SKM-1 treated with dmso at 0.1 percent for 144 hours (cell line): ENCODE measurements around the gene DOCK1.

Source experiments
- DNase-seq: peaks from one replicate; lab custom pipeline; 2025; ENCODE audit not compliant: unreplicated experiment; lab: John Stamatoyannopoulos, UW

DOCK1 gene

GRCh38 chr10:127252818-127253217, 347.6 kb downstream of the DOCK1 start:
- no peak for DNase-seq

- DNase-seq = peak; percentile 87
These were observed 349.0 kb downstream of the DOCK1 start for GRCh38 chr10:127254276-127254675.

- DNase-seq = no peak
These were observed 352.2 kb downstream of the DOCK1 start for GRCh38 chr10:127257395-127257794.

DNA sequence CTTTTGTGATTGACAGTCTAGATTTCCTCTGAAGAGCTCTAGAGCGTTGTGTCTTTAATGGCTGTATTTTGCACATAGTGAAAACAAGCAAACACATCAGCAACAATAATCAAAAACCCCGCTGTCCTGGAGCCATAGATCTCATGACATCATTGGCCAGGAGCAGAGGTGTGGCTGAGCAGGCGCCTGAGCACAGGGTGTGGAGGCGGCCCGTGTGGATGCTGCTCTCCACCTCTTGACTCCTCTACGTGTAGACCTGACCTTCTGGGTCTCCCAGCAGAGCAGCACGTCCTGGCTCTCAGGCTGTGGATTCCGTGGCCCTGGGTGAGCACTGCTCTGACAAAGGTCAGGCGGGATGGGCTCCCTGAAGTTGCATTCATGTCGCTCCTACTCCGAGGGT, 354.1 kb downstream of the DOCK1 start:
- DNase-seq = no peak

GRCh38 chr10:127262606-127263005, 357.4 kb downstream of the DOCK1 start:
- DNase-seq = no peak

DNA sequence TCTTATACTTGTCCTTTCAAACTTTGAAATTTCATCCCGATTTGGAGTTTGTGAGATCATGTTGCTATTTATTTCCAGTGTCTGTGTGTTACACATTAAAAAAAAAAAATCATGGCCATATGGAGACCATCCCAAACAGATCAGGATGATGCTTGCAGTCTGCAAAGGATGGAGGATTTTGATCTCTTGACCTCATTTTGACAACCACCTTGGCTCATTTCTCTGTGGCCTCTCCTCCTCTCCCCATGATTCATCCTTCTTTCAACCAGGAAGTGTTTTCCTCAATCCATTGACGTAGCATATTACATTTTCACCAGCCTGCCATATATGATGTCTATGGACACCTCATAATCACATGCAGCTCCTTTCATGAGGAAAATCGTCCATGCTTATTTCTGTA, 360.1 kb downstream of the DOCK1 start:
- no peak for DNase-seq

- DNase-seq = no peak
These were observed 361.2 kb downstream of the DOCK1 start for GRCh38 chr10:127266431-127266830.

GRCh38 chr10:127267442-127267841, 362.2 kb downstream of the DOCK1 start:
- DNase-seq = no peak

DNA sequence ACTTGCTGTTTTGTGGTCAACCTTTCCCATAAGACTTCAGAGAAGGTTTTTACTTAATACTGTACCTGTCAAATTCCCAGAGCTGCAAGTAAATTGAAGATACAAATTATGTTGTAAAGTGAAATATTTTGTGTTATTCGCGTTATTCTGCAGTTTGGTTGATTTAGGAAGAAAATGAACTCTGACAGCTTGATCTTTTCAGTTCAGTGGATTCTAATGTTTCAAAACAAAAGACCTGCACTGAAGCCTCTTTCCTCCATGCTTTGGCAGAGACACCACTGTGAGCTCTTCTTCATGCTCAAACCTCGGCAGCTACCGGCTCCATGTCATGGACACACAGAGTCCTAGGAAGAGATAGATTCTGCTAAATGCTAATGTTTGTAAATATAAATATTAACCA, 366.8 kb downstream of the DOCK1 start:
- no peak for DNase-seq

GRCh38 chr10:127275272-127275671, 370.0 kb downstream of the DOCK1 start:
- no peak for DNase-seq

GRCh38 chr10:127275793-127276450, 370.7 kb downstream of the DOCK1 start:
- no peak for DNase-seq

- DNase-seq = no peak
These were observed 371.7 kb downstream of the DOCK1 start for GRCh38 chr10:127276794-127277462.

GRCh38 chr10:127278001-127278400, 372.8 kb downstream of the DOCK1 start:
- DNase-seq = no peak

GRCh38 chr10:127279334-127279774, 374.1 kb downstream of the DOCK1 start:
- DNase-seq = no peak

DNA sequence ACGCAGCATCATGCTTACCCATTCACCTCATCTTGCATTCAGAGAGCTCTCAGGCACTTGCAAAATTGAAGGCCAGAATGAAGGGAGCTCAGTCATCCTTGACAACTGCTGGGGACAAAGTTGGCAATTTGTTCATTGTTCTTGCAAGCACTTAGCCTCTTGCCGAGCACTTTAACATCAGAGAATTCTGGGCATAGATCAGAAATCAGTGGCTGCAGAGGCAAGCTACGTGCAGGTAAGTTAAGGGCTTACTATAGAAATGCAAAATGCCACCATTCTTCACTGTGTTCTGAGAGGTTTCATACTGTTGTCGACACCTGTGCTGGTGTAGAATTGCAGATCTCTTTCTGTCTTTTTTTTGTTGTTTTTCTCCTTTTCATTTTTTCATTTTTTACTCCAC, 375.2 kb downstream of the DOCK1 start:
- DNase-seq = no peak

GRCh38 chr10:127283017-127283416, 377.8 kb downstream of the DOCK1 start:
- DNase-seq = no peak

DNA sequence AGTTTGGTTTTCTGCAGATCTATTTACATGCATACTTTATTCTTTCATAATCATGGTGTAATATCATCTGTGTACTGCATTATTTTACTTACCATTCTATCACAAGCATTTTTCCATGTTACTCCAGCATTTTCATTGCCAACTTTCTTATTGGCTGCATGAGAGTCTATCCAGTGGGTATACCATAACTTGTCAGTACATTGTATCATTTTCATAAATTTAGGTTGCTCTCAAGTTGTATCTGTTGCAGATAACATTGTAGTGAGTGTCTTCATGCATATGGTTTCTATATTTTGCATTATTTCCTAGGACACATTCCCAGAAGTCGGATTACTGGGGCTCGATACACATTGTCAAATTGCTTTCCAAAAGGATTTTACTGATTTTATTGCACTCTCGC, 378.3 kb downstream of the DOCK1 start:
- DNase-seq = no peak

- DNase-seq = no peak
These were observed 385.6 kb downstream of the DOCK1 start for GRCh38 chr10:127290850-127291249.

DNA sequence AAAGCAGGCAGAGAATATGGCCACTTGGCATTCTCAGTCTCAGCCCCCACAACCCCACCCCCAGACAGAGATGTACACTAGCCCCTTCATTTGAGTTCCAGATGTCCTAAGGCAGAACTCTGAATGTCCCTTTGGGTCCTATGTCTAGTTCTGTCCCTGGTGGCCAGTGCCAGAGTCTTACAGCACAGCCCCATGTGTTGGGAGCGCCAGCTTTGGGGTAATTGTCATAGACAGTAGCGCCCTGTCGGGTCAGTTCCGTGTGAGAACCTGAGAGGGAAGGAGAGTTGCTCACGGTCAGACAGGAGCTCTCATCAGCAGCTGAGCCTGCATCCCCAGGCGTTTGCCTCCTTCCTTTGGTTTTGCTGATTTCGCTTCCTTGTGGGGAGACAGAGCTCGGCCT, 386.1 kb downstream of the DOCK1 start:
- DNase-seq = no peak

GRCh38 chr10:127292888-127293287, 387.7 kb downstream of the DOCK1 start:
- DNase-seq = no peak

GRCh38 chr10:127293640-127294039, 388.4 kb downstream of the DOCK1 start:
- peak; percentile 3 for DNase-seq

DNA sequence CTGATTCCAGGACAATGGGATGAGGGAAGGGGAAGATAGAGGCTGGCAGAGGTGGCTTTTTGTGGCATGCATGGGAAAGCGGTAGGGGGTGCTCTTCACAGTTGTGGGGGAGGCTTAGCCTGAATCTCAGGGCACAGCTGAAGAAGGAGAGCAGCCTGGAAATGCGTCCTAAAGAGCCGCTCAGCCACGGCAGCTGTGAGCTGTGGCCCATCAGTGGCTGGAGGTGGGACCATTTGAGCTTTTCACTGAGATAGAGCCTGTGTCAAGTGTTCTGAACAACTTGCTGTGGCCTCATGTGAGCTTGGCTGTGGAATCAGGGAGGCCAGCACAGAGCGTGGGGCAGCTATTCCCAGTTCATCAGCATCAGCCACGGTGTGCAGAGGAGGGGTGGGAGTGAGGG, 391.5 kb downstream of the DOCK1 start:
- DNase-seq = no peak

DNA sequence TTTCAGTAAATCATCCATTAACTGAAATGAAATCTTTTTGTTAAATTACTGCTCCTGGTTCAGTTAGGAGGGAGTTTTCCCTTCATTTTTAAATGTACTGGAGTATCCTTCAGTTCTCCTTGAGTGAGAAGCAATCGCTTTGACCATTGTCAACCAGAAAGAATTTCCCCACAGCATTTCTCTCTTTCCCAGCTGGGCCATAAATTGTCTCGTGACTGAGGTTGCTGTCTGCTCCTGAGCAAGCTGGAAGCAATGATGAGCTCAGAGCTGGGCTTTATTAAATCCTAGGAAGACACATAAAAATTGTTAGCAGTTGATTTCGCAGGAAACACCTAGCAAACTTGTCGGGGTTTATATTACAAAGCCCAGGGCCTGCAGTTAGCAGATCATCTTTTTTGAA, 393.2 kb downstream of the DOCK1 start:
- DNase-seq = no peak
